ENCODE results near the gene AFF2.

AFF2 gene

DNA sequence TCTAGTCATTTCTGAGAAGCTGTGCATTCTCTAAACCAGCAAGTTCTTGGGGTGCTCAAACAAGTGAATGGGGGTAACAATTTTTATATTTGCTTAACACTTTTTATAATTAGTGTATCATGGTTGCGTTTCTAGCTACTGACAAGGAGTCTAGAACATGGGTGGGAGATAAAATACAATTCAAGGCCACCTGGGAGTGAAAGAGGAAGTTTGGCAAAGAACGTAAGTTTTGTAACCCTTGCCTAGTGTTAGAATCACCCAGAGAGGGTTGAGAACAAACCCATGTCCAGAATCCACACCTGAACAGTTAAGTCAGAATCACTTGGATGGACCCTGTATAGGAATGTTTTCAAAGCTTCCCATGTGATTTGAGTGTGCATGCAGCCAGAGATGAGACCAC lies 92.7 kb downstream of the AFF2 start:
- Histone ChIP-seq H3K9me3 (ENCODE audit: low read length) (no peaks in the 10 kb centered on the region), H3K27ac (ENCODE audit: low read depth, low read length) (no peak overlapping the region), H3K9ac (ENCODE audit: low read length) (no peak overlapping the region), H3K27me3 (ENCODE audit: control insufficient read depth in 1 of 2, insufficient read depth in 2 of 2, low read length in 2 of 2) (no peaks in the 10 kb centered on the region), H3K36me3 (ENCODE audit: insufficient read depth, low read length) (no peaks in the 10 kb centered on the region), H3K4me1 (ENCODE audit: insufficient read depth, low read length) (no peaks in the 10 kb centered on the region), H3K4me3 (ENCODE audit: low read depth in 1 of 2, low read length in 2 of 2) (no peak overlapping the region)

- Histone ChIP-seq H3K4me1 (ENCODE audit: insufficient read depth, low read length) (no peaks in the 10 kb centered on the region), H3K4me3 (ENCODE audit: low read depth in 1 of 2, low read length in 2 of 2) (no peak overlapping the region), H3K9me3 (ENCODE audit: low read length) (no peaks in the 10 kb centered on the region), H3K36me3 (ENCODE audit: insufficient read depth, low read length) (no peaks in the 10 kb centered on the region), H3K9ac (ENCODE audit: low read length) (no peak overlapping the region), H3K27ac (ENCODE audit: low read depth, low read length) (no peak overlapping the region), H3K27me3 (ENCODE audit: control insufficient read depth in 1 of 2, insufficient read depth in 2 of 2, low read length in 2 of 2) (no peaks in the 10 kb centered on the region)
Observed at GRCh38 chrX:148593987-148594386, 93.6 kb downstream of the AFF2 start.

- H3K9me3 ChIP-seq (ENCODE audit: low read length) = no peaks in the 10 kb centered on the region
- no peaks in the 10 kb centered on the region for H3K27me3 ChIP-seq (ENCODE audit: control insufficient read depth in 1 of 2, insufficient read depth in 2 of 2, low read length in 2 of 2)
- H3K9ac ChIP-seq (ENCODE audit: low read length) = no peak overlapping the region
- H3K36me3 ChIP-seq (ENCODE audit: insufficient read depth, low read length) = no peaks in the 10 kb centered on the region
- H3K4me1 ChIP-seq (ENCODE audit: insufficient read depth, low read length) = no peaks in the 10 kb centered on the region
- H3K27ac ChIP-seq (ENCODE audit: low read depth, low read length) = no peak overlapping the region
- no peak overlapping the region for H3K4me3 ChIP-seq (ENCODE audit: low read depth in 1 of 2, low read length in 2 of 2)
Observed at GRCh38 chrX:148599404-148599803, 99.0 kb downstream of the AFF2 start.

DNA sequence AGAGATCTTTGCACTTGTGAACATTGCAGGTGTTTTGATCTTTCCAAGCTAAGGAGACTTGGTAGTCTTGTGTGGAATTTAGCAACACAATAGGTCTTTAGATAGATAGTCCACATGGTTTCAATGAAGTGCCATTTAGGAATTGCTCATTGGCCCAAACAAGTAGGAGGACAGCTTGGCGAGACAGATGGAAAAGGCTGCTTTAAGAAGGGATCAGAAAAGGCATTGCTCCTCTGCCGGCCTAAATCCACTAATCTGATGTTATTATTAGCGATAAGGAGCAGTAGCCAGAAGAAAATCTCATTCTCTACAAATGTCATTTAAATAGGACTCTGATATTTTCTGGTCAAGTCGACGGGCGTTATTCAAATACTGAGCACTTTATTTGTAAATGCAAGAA lies 99.7 kb downstream of the AFF2 start:
- Histone ChIP-seq H3K4me3 (ENCODE audit: low read depth in 1 of 2, low read length in 2 of 2) (no peak overlapping the region), H3K4me1 (ENCODE audit: insufficient read depth, low read length) (no peaks in the 10 kb centered on the region), H3K9me3 (ENCODE audit: low read length) (no peaks in the 10 kb centered on the region), H3K9ac (ENCODE audit: low read length) (no peak overlapping the region), H3K27ac (ENCODE audit: low read depth, low read length) (no peak overlapping the region), H3K36me3 (ENCODE audit: insufficient read depth, low read length) (no peaks in the 10 kb centered on the region), H3K27me3 (ENCODE audit: control insufficient read depth in 1 of 2, insufficient read depth in 2 of 2, low read length in 2 of 2) (no peaks in the 10 kb centered on the region)

GRCh38 chrX:148600581-148600980 lies 100.2 kb downstream of the AFF2 start:
- Histone ChIP-seq H3K9me3 (ENCODE audit: low read length) (no peaks in the 10 kb centered on the region), H3K27me3 (ENCODE audit: control insufficient read depth in 1 of 2, insufficient read depth in 2 of 2, low read length in 2 of 2) (no peaks in the 10 kb centered on the region), H3K27ac (ENCODE audit: low read depth, low read length) (no peak overlapping the region), H3K4me1 (ENCODE audit: insufficient read depth, low read length) (no peaks in the 10 kb centered on the region), H3K9ac (ENCODE audit: low read length) (no peak overlapping the region), H3K36me3 (ENCODE audit: insufficient read depth, low read length) (no peaks in the 10 kb centered on the region), H3K4me3 (ENCODE audit: low read depth in 1 of 2, low read length in 2 of 2) (no peak overlapping the region)

DNA sequence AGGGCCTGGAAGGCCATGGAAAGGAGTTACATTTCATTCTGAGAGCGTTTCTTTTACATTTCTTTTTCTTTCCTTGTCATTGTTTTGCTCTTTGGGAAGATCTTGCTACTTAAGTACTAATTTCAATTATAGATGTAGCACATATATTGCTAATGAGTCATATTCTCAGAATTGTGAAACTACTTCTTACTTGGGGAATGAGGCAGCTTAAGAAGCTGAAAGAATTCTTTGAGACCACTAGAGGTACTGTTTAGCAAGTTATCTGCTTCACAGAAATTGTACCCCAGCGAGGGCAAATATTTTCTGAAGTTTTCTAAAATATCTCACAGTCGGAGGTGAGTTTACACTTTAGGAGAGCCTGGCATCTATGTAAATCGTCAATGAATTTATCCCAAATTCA lies 100.6 kb downstream of the AFF2 start:
- Histone ChIP-seq H3K9ac (ENCODE audit: low read length) (no peak overlapping the region), H3K4me3 (ENCODE audit: low read depth in 1 of 2, low read length in 2 of 2) (no peak overlapping the region), H3K4me1 (ENCODE audit: insufficient read depth, low read length) (no peaks in the 10 kb centered on the region), H3K9me3 (ENCODE audit: low read length) (no peaks in the 10 kb centered on the region), H3K27ac (ENCODE audit: low read depth, low read length) (no peak overlapping the region), H3K36me3 (ENCODE audit: insufficient read depth, low read length) (no peaks in the 10 kb centered on the region), H3K27me3 (ENCODE audit: control insufficient read depth in 1 of 2, insufficient read depth in 2 of 2, low read length in 2 of 2) (no peaks in the 10 kb centered on the region)

- Histone ChIP-seq H3K9ac (ENCODE audit: low read length) (no peak overlapping the region), H3K36me3 (ENCODE audit: insufficient read depth, low read length) (no peaks in the 10 kb centered on the region), H3K27ac (ENCODE audit: low read depth, low read length) (no peak overlapping the region), H3K27me3 (ENCODE audit: control insufficient read depth in 1 of 2, insufficient read depth in 2 of 2, low read length in 2 of 2) (no peaks in the 10 kb centered on the region), H3K4me3 (ENCODE audit: low read depth in 1 of 2, low read length in 2 of 2) (no peak overlapping the region), H3K4me1 (ENCODE audit: insufficient read depth, low read length) (no peaks in the 10 kb centered on the region), H3K9me3 (ENCODE audit: low read length) (no peaks in the 10 kb centered on the region)
Observed at GRCh38 chrX:148609515-148610327, 109.3 kb downstream of the AFF2 start.

DNA sequence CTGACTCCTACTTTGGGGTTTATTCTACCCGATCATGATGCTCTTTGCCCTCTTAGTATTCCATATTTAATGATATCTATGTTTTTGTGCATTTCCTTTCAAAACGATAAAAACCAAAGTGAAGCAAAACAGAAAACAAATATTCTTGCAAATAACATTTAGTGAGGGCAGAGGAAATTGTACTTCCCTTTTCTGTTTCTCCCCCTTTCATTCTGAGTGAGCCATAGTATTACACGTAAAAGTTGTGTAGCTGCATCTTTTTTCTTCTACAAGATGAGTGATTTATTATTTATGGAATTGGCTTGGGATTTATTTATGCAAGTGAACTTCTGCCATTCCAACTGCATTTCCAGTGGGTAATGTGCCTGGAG lies 109.9 kb downstream of the AFF2 start:
- H3K4me3 ChIP-seq (ENCODE audit: low read depth in 1 of 2, low read length in 2 of 2) = no peak overlapping the region
- no peak overlapping the region for H3K9ac ChIP-seq (ENCODE audit: low read length)
- no peaks in the 10 kb centered on the region for H3K4me1 ChIP-seq (ENCODE audit: insufficient read depth, low read length)
- no peaks in the 10 kb centered on the region for H3K27me3 ChIP-seq (ENCODE audit: control insufficient read depth in 1 of 2, insufficient read depth in 2 of 2, low read length in 2 of 2)
- H3K27ac ChIP-seq (ENCODE audit: low read depth, low read length) = no peak overlapping the region
- H3K9me3 ChIP-seq (ENCODE audit: low read length) = no peaks in the 10 kb centered on the region
- no peaks in the 10 kb centered on the region for H3K36me3 ChIP-seq (ENCODE audit: insufficient read depth, low read length)

GRCh38 chrX:148611993-148612392 lies 111.6 kb downstream of the AFF2 start:
- H3K9ac ChIP-seq (ENCODE audit: low read length) = no peak overlapping the region
- H3K4me1 ChIP-seq (ENCODE audit: insufficient read depth, low read length) = no peaks in the 10 kb centered on the region
- H3K4me3 ChIP-seq (ENCODE audit: low read depth in 1 of 2, low read length in 2 of 2) = no peak overlapping the region
- H3K27me3 ChIP-seq (ENCODE audit: control insufficient read depth in 1 of 2, insufficient read depth in 2 of 2, low read length in 2 of 2) = no peaks in the 10 kb centered on the region
- no peak overlapping the region for H3K27ac ChIP-seq (ENCODE audit: low read depth, low read length)
- H3K36me3 ChIP-seq (ENCODE audit: insufficient read depth, low read length) = no peaks in the 10 kb centered on the region
- H3K9me3 ChIP-seq (ENCODE audit: low read length) = no peaks in the 10 kb centered on the region

DNA sequence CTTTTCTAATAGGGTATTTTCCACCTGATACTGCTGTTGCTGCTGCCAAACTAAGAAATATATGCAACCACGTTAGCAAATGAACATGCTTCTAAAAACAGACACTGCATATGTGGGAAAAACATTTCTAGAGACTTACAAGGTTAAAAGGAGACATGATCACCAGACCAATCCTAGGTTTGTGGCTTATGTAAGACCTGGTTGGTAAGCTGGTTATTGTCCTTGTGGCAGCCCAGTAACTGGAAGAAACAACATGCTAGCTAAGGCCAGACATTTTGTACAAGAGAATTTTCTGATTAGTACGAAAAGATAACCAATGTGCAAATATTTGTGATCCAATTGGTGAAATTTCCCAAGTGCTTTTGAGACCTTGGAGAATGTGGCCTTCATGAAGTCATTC lies 112.0 kb downstream of the AFF2 start:
- no peak overlapping the region for H3K9ac ChIP-seq (ENCODE audit: low read length)
- no peak overlapping the region for H3K27ac ChIP-seq (ENCODE audit: low read depth, low read length)
- no peaks in the 10 kb centered on the region for H3K27me3 ChIP-seq (ENCODE audit: control insufficient read depth in 1 of 2, insufficient read depth in 2 of 2, low read length in 2 of 2)
- H3K9me3 ChIP-seq (ENCODE audit: low read length) = no peaks in the 10 kb centered on the region
- no peaks in the 10 kb centered on the region for H3K4me1 ChIP-seq (ENCODE audit: insufficient read depth, low read length)
- H3K4me3 ChIP-seq (ENCODE audit: low read depth in 1 of 2, low read length in 2 of 2) = no peak overlapping the region
- no peaks in the 10 kb centered on the region for H3K36me3 ChIP-seq (ENCODE audit: insufficient read depth, low read length)

DNA sequence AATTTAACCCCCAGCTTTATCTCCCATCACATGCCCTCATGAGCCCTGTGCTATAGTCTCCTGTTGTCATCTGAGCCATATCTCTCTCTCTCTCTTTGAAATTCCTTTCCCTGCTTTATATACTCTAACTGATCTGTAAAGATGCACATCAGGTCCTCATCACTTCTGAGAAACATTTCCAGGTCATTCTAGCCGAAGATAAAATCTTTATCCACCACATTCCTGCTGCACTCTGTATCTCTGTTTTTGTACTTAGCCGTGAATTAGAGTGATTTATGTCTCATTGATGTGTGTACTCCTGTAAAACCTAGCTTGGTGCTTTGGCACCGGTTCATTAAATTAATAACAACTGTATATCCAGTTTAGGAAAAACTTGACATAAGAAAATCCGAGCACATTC lies 113.2 kb downstream of the AFF2 start:
- H3K27me3 ChIP-seq (ENCODE audit: control insufficient read depth in 1 of 2, insufficient read depth in 2 of 2, low read length in 2 of 2) = no peaks in the 10 kb centered on the region
- no peaks in the 10 kb centered on the region for H3K4me1 ChIP-seq (ENCODE audit: insufficient read depth, low read length)
- H3K9ac ChIP-seq (ENCODE audit: low read length) = no peak overlapping the region
- H3K27ac ChIP-seq (ENCODE audit: low read depth, low read length) = no peak overlapping the region
- H3K9me3 ChIP-seq (ENCODE audit: low read length) = no peaks in the 10 kb centered on the region
- H3K36me3 ChIP-seq (ENCODE audit: insufficient read depth, low read length) = no peaks in the 10 kb centered on the region
- no peak overlapping the region for H3K4me3 ChIP-seq (ENCODE audit: low read depth in 1 of 2, low read length in 2 of 2)

GRCh38 chrX:148615491-148615890 lies 115.1 kb downstream of the AFF2 start:
- Histone ChIP-seq H3K27ac (ENCODE audit: low read depth, low read length) (no peak overlapping the region), H3K4me3 (ENCODE audit: low read depth in 1 of 2, low read length in 2 of 2) (no peak overlapping the region), H3K9me3 (ENCODE audit: low read length) (no peaks in the 10 kb centered on the region), H3K27me3 (ENCODE audit: control insufficient read depth in 1 of 2, insufficient read depth in 2 of 2, low read length in 2 of 2) (no peaks in the 10 kb centered on the region), H3K4me1 (ENCODE audit: insufficient read depth, low read length) (no peaks in the 10 kb centered on the region), H3K9ac (ENCODE audit: low read length) (no peak overlapping the region), H3K36me3 (ENCODE audit: insufficient read depth, low read length) (no peaks in the 10 kb centered on the region)
